Stomach (tissue), 9 donors: Measurements from ENCODE around the gene TNNI3. TPM values are rescaled to one million over a fixed set of nuclear protein-coding genes. Genes with fewer than 3 reads are reported as not detected.
"Not testable (repeated sequence)": the region's sequence is repeated elsewhere in the genome, so short reads cannot be mapped to it uniquely, and the experiment has no call there.

Experiments
- DNase-seq, 2 donors: peaks; one replicate each; pipeline versions ENCODE4 v3.0.0 to v3.0.0-alpha.2; 2013 to 2019
- H3K27ac ChIP-seq, 5 donors: fragments of 200-600 bp in 4 of 5; sonication (generic) in 4 of 5; one replicate each; pipeline ENCODE4 v1.5.1; 2013 to 2019; ENCODE audit warnings: mild to moderate bottlenecking in 1 of 5, moderate library complexity in 1 of 5
- H3K27me3 ChIP-seq, 3 donors: fragments of 200-600 bp; sonication (generic); one replicate each; pipeline ENCODE4 v1.5.1; 2017 to 2019; ENCODE audit warnings: mixed run types in 1 of 3
- H3K36me3 ChIP-seq, 4 donors: fragments of 200-600 bp; sonication (generic); 1 replicate in 3 of 4; 2 replicates in 1 of 4; pipeline ENCODE4 v1.5.1; 2016 to 2019
- H3K4me1 ChIP-seq, 4 donors: fragments of 200-600 bp; sonication (generic); one replicate each; pipeline ENCODE4 v1.5.1; 2016 to 2019
- H3K4me3 ChIP-seq, 4 donors: fragments of 200-600 bp; sonication (generic) in 3 of 4; one replicate each; pipeline ENCODE4 v1.5.1; 2016 to 2019; ENCODE audit warnings: mild to moderate bottlenecking in 1 of 4
- H3K9me3 ChIP-seq, 4 donors: fragments of 200-600 bp; sonication (generic); one replicate each; pipeline ENCODE4 v1.5.1; 2016 to 2019
- CTCF ChIP-seq, 7 experiments: fragments of 450-650 bp in 4 of 7; fragments of 200-600 bp in 3 of 7; sonication (generic) in 3 of 7; IDR thresholded peaks; one replicate each; pipeline ENCODE4 v1.5.1; 2016 to 2019; ENCODE audit warnings: antibody characterized with exemption in 7 of 7, control low read depth in 2 of 7, mild to moderate bottlenecking in 1 of 7
- EP300 ChIP-seq: sonication (generic); formaldehyde crosslinking; IDR thresholded peaks from one replicate; pipeline ENCODE4 v1.6.1; 2017; ENCODE audit warnings: antibody characterized with exemption
- POLR2A ChIP-seq, 4 donors: fragments of 450-650 bp; IDR thresholded peaks; one replicate each; pipeline ENCODE4 v1.6.1; 2016; ENCODE audit warnings: antibody characterized with exemption in 4 of 4, control low read depth in 2 of 4, mild to moderate bottlenecking in 1 of 4, moderate library complexity in 1 of 4
- POLR2AphosphoS5 ChIP-seq, 3 donors: sonication (generic); formaldehyde crosslinking; IDR thresholded peaks; one replicate each; pipeline ENCODE4 v1.6.1; 2016; ENCODE audit warnings: antibody characterized with exemption in 3 of 3
- WGBS, 5 donors: extraction: QIAGEN DNeasy Blood & Tissue Kit in 3 of 5; methylation state at CpG; one replicate each; pipeline versions ENCODE4 v1.1.5 to v1.1.7; 2013 to 2018; 5-methylcytosine and 5-hydroxymethylcytosine counted together
- intact Hi-C: fragments of 100-400 bp; cut with DNase I; formaldehyde crosslinking; loops from one replicate; pipeline ENCODE4 v1.15.1; 2023; ENCODE audit warnings: low total_unique reads
- polyA plus RNA-seq, 3 donors: library from polyadenylated mRNA; stranded (reverse); fragments of 200-250 nt; gene quantifications; one replicate each; pipeline ENCODE4 v1.2.3, GENCODE V29; 2013
- total RNA-seq, 5 donors: library from RNA; depleted of rRNA; stranded (reverse); fragments of >200 nt; gene quantifications; one replicate each; pipeline versions ENCODE4 v1.1.0 to v1.2.3, GENCODE V29; 2014 to 2016
- donor health status: healthy with polysubstance abuse.
- donor health status: Bipolar disorder and iron deficiency.
- donor health status: healthy.

Gene TNNI3
- total and polyA plus RNA-seq, 8 donors, result 4.2 to 14.1 (median 7.8) TPM; not detected in 5

GRCh38 chr19:55109527-55110291, 47.8 kb downstream of the TNNI3 start:
- no peaks in the 10 kb centered on the region for H3K9me3 ChIP-seq
- H3K27me3 ChIP-seq, result no peaks in the 10 kb centered on the region
- H3K27ac ChIP-seq, result peak overlapping the region in 1 of 5 donors; percentile 54
- 81 to 89% (median 86%) methylated on average over 16 to 20 of the region's 20 CpGs for WGBS, 5 donors
- DNase-seq, result no peak
- H3K4me3 ChIP-seq, result no peak overlapping the region
- TF ChIP-seq POLR2AphosphoS5 (IDR thresholded peaks at IDR 0.05) (no peak), EP300 (no peak), CTCF (IDR thresholded peaks at IDR 0.05) (no peak), POLR2A (IDR thresholded peaks at IDR 0.05) (no peak)
- peaks cover 17 to 42% (median 25%) of the 10 kb centered on the region in 4 donors for H3K4me1 ChIP-seq
- peaks cover 22 to 64% (median 51%) of the 10 kb centered on the region in 4 donors for H3K36me3 ChIP-seq
- intact Hi-C loops, result no loop called here

GRCh38 chr19:55107252-55107651, 50.3 kb downstream of the TNNI3 start:
- Histone ChIP-seq H3K36me3 (peaks cover 25 to 66% (median 59%) of the 10 kb centered on the region in 4 donors), H3K4me1 (peaks cover 0 to 18% (median 4%) of the 10 kb centered on the region in 4 donors)
- H3K27ac ChIP-seq, H3K27me3 ChIP-seq, H3K4me3 ChIP-seq, DNase-seq, intact Hi-C loops, H3K9me3 ChIP-seq: not testable (repeated sequence)
- 90 to 100% (median 98%) methylated on average over 3 of the region's 3 CpGs for WGBS, 5 donors

GRCh38 chr19:55106591-55106990, 50.9 kb downstream of the TNNI3 start:
- no peak for DNase-seq
- H3K4me1 ChIP-seq, result peaks cover 0 to 11% (median under 1%) of the 10 kb centered on the region in 4 donors
- H3K9me3 ChIP-seq, result peaks cover 0 to 7% (median 3%) of the 10 kb centered on the region in 4 donors
- intact Hi-C loops, result no loop called here
- TF ChIP-seq POLR2AphosphoS5 (IDR thresholded peaks at IDR 0.05) (no peak), EP300 (no peak), POLR2A (IDR thresholded peaks at IDR 0.05) (no peak), CTCF (IDR thresholded peaks at IDR 0.05) (no peak)
- no peak overlapping the region for H3K27ac ChIP-seq
- WGBS, 5 donors, result 89 to 99% (median 96%) methylated on average over 5 to 6 of the region's 6 CpGs
- no peak overlapping the region for H3K4me3 ChIP-seq
- H3K27me3 ChIP-seq, result no peaks in the 10 kb centered on the region
- H3K36me3 ChIP-seq, result peaks cover 25 to 66% (median 59%) of the 10 kb centered on the region in 4 donors

GRCh38 chr19:55105237-55105636, 52.3 kb downstream of the TNNI3 start:
- H3K4me3 ChIP-seq, result no peak overlapping the region
- H3K9me3 ChIP-seq, result peaks cover 0 to 7% (median 3%) of the 10 kb centered on the region in 4 donors
- H3K27me3 ChIP-seq, result no peaks in the 10 kb centered on the region
- no peak overlapping the region for H3K27ac ChIP-seq
- H3K36me3 ChIP-seq, result peaks cover 31 to 69% (median 65%) of the 10 kb centered on the region in 4 donors
- peaks cover 0 to 8% (median 0%) of the 10 kb centered on the region in 4 donors for H3K4me1 ChIP-seq
- 69 to 91% (median 91%) methylated on average over 2 of the region's 2 CpGs for WGBS, 5 donors
- DNase-seq, result no peak
- TF ChIP-seq POLR2AphosphoS5 (IDR thresholded peaks at IDR 0.05), result no peak
- no peak for TF ChIP-seq CTCF (IDR thresholded peaks at IDR 0.05)
- TF ChIP-seq POLR2A (IDR thresholded peaks at IDR 0.05), result no peak
- no peak for TF ChIP-seq EP300
- intact Hi-C loops, result no loop called here

- peaks cover 31 to 71% (median 68%) of the 10 kb centered on the region in 4 donors for H3K36me3 ChIP-seq
These were observed 54.3 kb downstream of the TNNI3 start for GRCh38 chr19:55103190-55103589.

More at GRCh38 chr19:55103190-55103589, 54.3 kb downstream of the TNNI3 start:
- DNase-seq, result no peak
- Histone ChIP-seq H3K4me3 (no peak overlapping the region), H3K4me1 (peaks cover 0 to 19% (median 0%) of the 10 kb centered on the region in 4 donors), H3K27me3 (no peaks in the 10 kb centered on the region), H3K9me3 (peaks cover 0 to 7% (median 3%) of the 10 kb centered on the region in 4 donors), H3K27ac (no peak overlapping the region)
- WGBS, 5 donors, result 97 to 99% (median 97%) methylated on average over 6 to 9 of the region's 9 CpGs
- intact Hi-C loops, result no loop called here
- TF ChIP-seq CTCF (IDR thresholded peaks at IDR 0.05) (no peak), EP300 (no peak), POLR2A (IDR thresholded peaks at IDR 0.05) (no peak), POLR2AphosphoS5 (IDR thresholded peaks at IDR 0.05) (no peak)
